ENCODE data around the gene MPP1. TPM values are rescaled to one million over a fixed set of nuclear protein-coding genes. Genes with fewer than 3 reads are reported as not detected.

Gene MPP1
- total and polyA plus RNA-seq, 2 of the 8 experiments (the other 6 are each of a cell fraction or from before 2014, with no cell fraction given), result 7.6 to 13.4 TPM

GRCh38 chrX:154829134-154829533 lies 23.8 kb upstream of the MPP1 start:
- POLR2A ChIA-PET (ENCODE audit: partially characterized antibody), result interaction anchor here (1.1 kb wide), 1 partner anchor 51 kb away, joined by 3 read pairs; no protein-coding TSS in a partner anchor
- H2AFZ ChIP-seq (ENCODE audit: low read length), result no peak overlapping the region
- no peak overlapping the region for H3K27ac ChIP-seq (ENCODE audit: low read depth, low read length)

More at GRCh38 chrX:154829134-154829533, 23.8 kb upstream of the MPP1 start:
- Histone ChIP-seq H3K18ac (ENCODE audit: extremely low read depth, low read length) (no peak overlapping the region), H3K9me3 (ENCODE audit: insufficient read depth in 2 of 2, low read depth in 1 of 2, low read length in 1 of 2) (no peaks in the 10 kb centered on the region), H4K8ac (ENCODE audit: extremely low read depth, insufficient read depth, low read length) (no peak overlapping the region), H3K36me3 (ENCODE audit: control insufficient read depth in 2 of 4, insufficient read depth in 4 of 4, low read length in 3 of 4) (no peaks in the 10 kb centered on the region), H3K4me1 (replicated peaks in 1 of 4; ENCODE audit: control insufficient read depth in 3 of 4, insufficient read depth in 4 of 4, low read length in 3 of 4) (no peaks in the 10 kb centered on the region), H4K91ac (replicated peaks; ENCODE audit: insufficient read length, low read length) (no peak overlapping the region), H2BK20ac (ENCODE audit: low read length) (no peak overlapping the region), H4K5ac (ENCODE audit: insufficient read length, low read depth, low read length) (no peak overlapping the region), H3K79me1 (ENCODE audit: low read depth, low read length) (no peaks in the 10 kb centered on the region), H3K23me2 (ENCODE audit: low read depth, low read length) (no peaks in the 10 kb centered on the region), H2BK12ac (ENCODE audit: low read depth, low read length) (no peak overlapping the region), H3K4ac (replicated peaks; ENCODE audit: insufficient read length, low read depth, low read length) (no peak overlapping the region), H3K4me3 (ENCODE audit: extremely low read depth in 1 of 4, insufficient read depth in 2 of 4, low read depth in 3 of 4, low read length in 4 of 4) (no peak overlapping the region), H3K56ac (replicated peaks; ENCODE audit: insufficient read length, low read depth, low read length) (no peak overlapping the region), H4K20me1 (replicated peaks in 1 of 2; ENCODE audit: control insufficient read depth in 1 of 2, insufficient read depth in 2 of 2, low read length in 2 of 2) (no peaks in the 10 kb centered on the region), H3K9ac (replicated peaks in 1 of 4; ENCODE audit: extremely low read depth in 1 of 4, low read depth in 3 of 4, low read length in 3 of 4) (no peak overlapping the region), H3K14ac (ENCODE audit: insufficient read length) (no peak overlapping the region), H3K27me3 (replicated peaks in 1 of 4; ENCODE audit: control insufficient read depth in 3 of 4, extremely low read depth in 1 of 4, insufficient read depth in 3 of 4, low read length in 3 of 4) (no peaks in the 10 kb centered on the region), H3K79me2 (ENCODE audit: control insufficient read depth in 1 of 2, insufficient read depth in 2 of 2, low read length in 2 of 2) (no peaks in the 10 kb centered on the region), H2BK120ac (replicated peaks; ENCODE audit: low read depth, low read length) (no peak overlapping the region), H2AK5ac (ENCODE audit: low read depth, low read length) (no peak overlapping the region), H2BK15ac (ENCODE audit: low read length) (no peak overlapping the region), H3K4me2 (ENCODE audit: insufficient read depth in 1 of 2, low read depth in 2 of 2, low read length in 2 of 2) (no peak overlapping the region), H2BK5ac (ENCODE audit: low read depth, low read length) (no peak overlapping the region), H3K23ac (ENCODE audit: insufficient read length) (no peak overlapping the region)
- no peak for DNase-seq (ENCODE audit: low read depth in 1 of 2, low spot score in 2 of 2)
- no peak for FAIRE-seq
- CTCF ChIA-PET (ENCODE audit: partially characterized antibody), result interaction anchor here (1.1 kb wide), 1 partner anchor 65 kb away, joined by 3 read pairs; no protein-coding TSS in a partner anchor
- TF ChIP-seq TBP (IDR thresholded peaks at IDR 0.05; ENCODE audit: low read depth, low read length) (no peak), POLR2AphosphoS5 (IDR thresholded peaks at IDR 0.05; ENCODE audit: low read depth, low read length) (no peak), CBX5 (IDR thresholded peaks at IDR 0.05; ENCODE audit: low read depth, low read length) (no peak), CHD2 (IDR thresholded peaks at IDR 0.05; ENCODE audit: low read length) (no peak), CEBPB (IDR thresholded peaks at IDR 0.05; ENCODE audit: low read depth, low read length) (no peak), POLR2A (IDR thresholded peaks at IDR 0.05; ENCODE audit: control extremely low read depth in 1 of 2, low read depth in 2 of 2, low read length in 2 of 2) (no peak)

Measured in H1 (cell line).